Chondrocyte (in vitro differentiated cells): ENCODE results near the gene HNRNPC. TPM values are rescaled to one million over a fixed set of nuclear protein-coding genes. Genes with fewer than 3 reads are reported as not detected.

Experiments
- DNase-seq: peaks from one replicate; pipeline ENCODE4 v3.0.0; 2021; ENCODE audit warnings: mixed read lengths, low spot score
- H3K27ac Mint-ChIP-seq: one replicate; pipeline ENCODE4 v1.8.0; 2021; ENCODE audit warnings: mild to moderate bottlenecking, moderate library complexity, mixed read lengths; ENCODE audit not compliant: unreplicated experiment
- H3K27me3 Mint-ChIP-seq: 2 replicates; pipeline ENCODE4 v1.8.0; 2021; ENCODE audit warnings: low read depth, mixed read lengths
- H3K36me3 Mint-ChIP-seq: 2 replicates; pipeline ENCODE4 v1.8.0; 2021; ENCODE audit warnings: low read depth, mixed read lengths
- H3K4me1 Mint-ChIP-seq: 2 replicates; pipeline ENCODE4 v1.8.0; 2021; ENCODE audit warnings: low read depth, mild to moderate bottlenecking, mixed read lengths
- H3K4me3 Mint-ChIP-seq: one replicate; pipeline ENCODE4 v1.8.0; 2021; ENCODE audit warnings: mild to moderate bottlenecking, moderate library complexity, mixed read lengths; ENCODE audit not compliant: unreplicated experiment
- H3K9me3 Mint-ChIP-seq: 2 replicates; pipeline ENCODE4 v1.8.0; 2021; ENCODE audit warnings: low read depth, mixed read lengths
- total RNA-seq: library from RNA; stranded (reverse); gene quantifications from 3 replicates; pipeline ENCODE4 v1.2.1, GENCODE V29; 2021
- TF ChIP-seq, protein P1 (sequence below): fragments of 200-600 bp; sonication (generic); IDR thresholded peaks from 2 replicates; pipeline ENCODE4 v1.5.0; 2021; ENCODE audit warnings: antibody characterized with exemption, mild to moderate bottlenecking, moderate library complexity

The HNRNPC gene
- total RNA-seq, 1 donor from 2014 or later = 286 TPM

DNA sequence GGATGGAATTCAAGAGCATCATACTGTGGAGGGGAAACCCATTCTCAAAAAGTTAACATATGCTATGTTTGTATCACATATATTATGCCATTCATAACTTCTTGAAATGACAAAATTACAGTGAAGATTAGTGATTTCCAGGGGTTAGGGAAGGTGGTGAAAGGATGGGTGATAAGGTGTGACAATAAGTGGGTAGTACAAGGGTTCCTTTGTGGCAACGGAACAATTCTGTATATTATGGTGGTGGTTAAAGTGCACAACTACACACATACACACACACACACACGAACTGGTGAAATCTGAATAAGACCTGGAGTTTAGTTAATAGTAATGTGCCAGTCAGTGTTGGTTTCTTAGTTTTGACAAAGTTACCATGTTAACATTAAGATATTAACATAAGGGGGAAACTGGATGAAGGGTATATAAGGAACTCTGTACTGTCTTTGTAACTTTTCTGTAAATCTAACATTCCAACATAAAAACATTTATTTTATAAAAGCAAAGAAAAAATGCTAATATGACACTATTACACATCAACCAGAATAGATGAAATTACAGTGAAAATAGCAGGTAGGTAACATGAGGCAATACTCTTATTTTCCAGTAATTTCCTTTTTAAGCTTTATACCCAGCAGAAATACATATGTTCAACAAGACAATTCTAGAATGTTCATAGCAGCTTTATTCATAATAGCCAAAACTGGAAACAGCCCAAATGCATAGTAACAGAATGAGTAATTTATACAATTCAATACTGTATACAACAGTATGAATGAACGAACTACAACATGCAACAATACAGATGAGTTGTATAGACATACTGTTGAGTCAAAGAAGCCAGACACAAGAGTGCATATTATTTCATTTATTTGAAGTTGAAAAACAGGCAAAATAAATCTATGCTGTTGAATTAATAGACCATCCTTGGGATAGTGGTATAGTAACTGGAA is 69.4 kb downstream of the HNRNPC start:
- Mint-ChIP-seq H3K27ac (no peak overlapping the region), H3K4me3 (no peak overlapping the region), H3K9me3 (peaks cover 10% of the 10 kb centered on the region), H3K4me1 (peaks cover 5% of the 10 kb centered on the region), H3K27me3 (no peaks in the 10 kb centered on the region), H3K36me3 (peaks cover 27% of the 10 kb centered on the region)
- TF ChIP-seq, protein P1, sequence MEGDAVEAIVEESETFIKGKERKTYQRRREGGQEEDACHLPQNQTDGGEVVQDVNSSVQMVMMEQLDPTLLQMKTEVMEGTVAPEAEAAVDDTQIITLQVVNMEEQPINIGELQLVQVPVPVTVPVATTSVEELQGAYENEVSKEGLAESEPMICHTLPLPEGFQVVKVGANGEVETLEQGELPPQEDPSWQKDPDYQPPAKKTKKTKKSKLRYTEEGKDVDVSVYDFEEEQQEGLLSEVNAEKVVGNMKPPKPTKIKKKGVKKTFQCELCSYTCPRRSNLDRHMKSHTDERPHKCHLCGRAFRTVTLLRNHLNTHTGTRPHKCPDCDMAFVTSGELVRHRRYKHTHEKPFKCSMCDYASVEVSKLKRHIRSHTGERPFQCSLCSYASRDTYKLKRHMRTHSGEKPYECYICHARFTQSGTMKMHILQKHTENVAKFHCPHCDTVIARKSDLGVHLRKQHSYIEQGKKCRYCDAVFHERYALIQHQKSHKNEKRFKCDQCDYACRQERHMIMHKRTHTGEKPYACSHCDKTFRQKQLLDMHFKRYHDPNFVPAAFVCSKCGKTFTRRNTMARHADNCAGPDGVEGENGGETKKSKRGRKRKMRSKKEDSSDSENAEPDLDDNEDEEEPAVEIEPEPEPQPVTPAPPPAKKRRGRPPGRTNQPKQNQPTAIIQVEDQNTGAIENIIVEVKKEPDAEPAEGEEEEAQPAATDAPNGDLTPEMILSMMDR = no peak
- DNase-seq = no peak

DNA sequence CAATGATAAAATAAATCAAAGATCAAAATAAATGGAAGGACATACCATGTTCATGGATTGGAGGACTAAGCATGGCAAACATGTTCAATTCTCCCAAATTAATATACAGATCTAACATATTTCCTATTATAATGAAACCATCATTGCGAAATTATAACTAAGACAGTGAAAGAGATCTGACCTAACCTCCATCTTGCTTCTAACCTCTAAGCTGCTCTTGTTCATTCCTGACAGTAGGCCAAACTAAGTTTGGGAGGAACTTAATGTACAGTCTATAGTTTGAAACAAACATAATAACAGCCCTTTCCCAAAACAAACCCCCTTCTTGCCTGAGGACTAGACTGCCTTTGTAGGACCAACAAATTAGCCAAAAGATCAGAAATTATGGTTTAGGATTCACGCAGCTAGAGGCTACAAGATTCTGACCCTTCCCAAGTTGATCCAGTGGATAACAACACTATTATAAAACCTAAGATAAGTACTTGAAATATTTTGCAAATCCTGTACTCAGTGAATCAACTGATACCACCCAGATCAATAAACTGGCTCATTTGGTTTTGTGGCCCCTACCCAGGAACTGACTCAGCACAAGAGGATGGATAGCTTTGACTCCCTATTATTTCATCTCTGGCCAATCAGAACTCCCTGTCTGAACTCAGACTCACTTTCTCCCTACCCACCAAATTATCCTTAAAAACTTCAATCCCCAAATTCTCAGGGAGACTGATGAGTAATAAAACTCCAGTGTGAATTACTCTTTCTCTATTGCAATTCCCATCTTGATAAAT is 71.6 kb downstream of the HNRNPC start:
- Mint-ChIP-seq H3K36me3 (peaks cover 7% of the 10 kb centered on the region), H3K27me3 (no peaks in the 10 kb centered on the region), H3K4me3 (no peak overlapping the region), H3K9me3 (peaks cover 10% of the 10 kb centered on the region), H3K27ac (no peak overlapping the region), H3K4me1 (peaks cover 5% of the 10 kb centered on the region)
- no peak for DNase-seq
- TF ChIP-seq, protein P1 = no peak

- H3K4me1 Mint-ChIP-seq = peaks cover 10% of the 10 kb centered on the region
- H3K36me3 Mint-ChIP-seq = peaks cover 1% of the 10 kb centered on the region
- no peak overlapping the region for H3K27ac Mint-ChIP-seq
- H3K4me3 Mint-ChIP-seq = no peak overlapping the region
- peaks cover 10% of the 10 kb centered on the region for H3K9me3 Mint-ChIP-seq
- no peaks in the 10 kb centered on the region for H3K27me3 Mint-ChIP-seq
- no peak for DNase-seq
- TF ChIP-seq, protein P1 = no peak
Measured at GRCh38 chr14:21194597-21194996, 74.6 kb downstream of the HNRNPC start.

DNA sequence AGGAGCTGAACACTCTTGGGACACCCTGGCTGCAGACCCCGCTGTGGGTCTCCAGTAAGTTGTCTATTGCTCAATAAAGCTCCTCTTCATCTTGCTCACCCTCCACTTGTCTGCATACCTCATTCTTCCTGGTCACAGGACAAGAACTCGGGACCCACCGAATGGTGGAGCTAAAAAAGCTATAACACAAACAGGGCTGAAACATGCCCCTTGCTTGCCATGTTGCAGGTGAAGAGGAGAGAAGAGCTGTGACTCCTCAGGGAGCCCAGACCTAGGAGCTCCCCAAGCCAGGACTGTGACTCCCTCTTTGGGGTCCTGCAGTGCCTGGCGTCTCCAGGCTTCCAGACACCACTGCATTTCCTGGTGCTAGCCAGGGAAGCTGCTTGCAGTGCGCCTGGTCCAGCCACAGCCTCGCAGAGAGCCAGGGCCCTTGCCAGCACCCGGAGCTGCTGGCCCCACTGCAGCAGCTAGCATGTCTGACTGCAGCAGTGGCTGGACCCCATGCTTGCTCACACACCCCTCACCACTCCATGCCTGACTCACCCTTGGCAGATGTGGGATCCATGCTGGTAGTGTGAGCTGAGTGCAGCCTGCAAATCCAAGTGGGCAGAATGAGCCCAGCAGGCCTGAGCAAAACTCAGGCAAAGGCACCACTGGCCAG is 76.2 kb downstream of the HNRNPC start:
- TF ChIP-seq, protein P1 = no peak
- no peaks in the 10 kb centered on the region for H3K27me3 Mint-ChIP-seq
- peaks cover 1% of the 10 kb centered on the region for H3K36me3 Mint-ChIP-seq
- DNase-seq = no peak
- H3K4me1 Mint-ChIP-seq = peaks cover 10% of the 10 kb centered on the region
- H3K27ac Mint-ChIP-seq = no peak overlapping the region
- peaks cover 10% of the 10 kb centered on the region for H3K9me3 Mint-ChIP-seq
- H3K4me3 Mint-ChIP-seq = no peak overlapping the region

GRCh38 chr14:21192447-21192822 is 76.8 kb downstream of the HNRNPC start:
- Mint-ChIP-seq H3K27me3 (no peaks in the 10 kb centered on the region), H3K4me3 (peak overlapping the region; percentile 61), H3K4me1 (peaks cover 10% of the 10 kb centered on the region), H3K36me3 (peaks cover 1% of the 10 kb centered on the region), H3K27ac (no peak overlapping the region), H3K9me3 (peaks cover 5% of the 10 kb centered on the region)
- TF ChIP-seq, protein P1 = no peak
- no peak for DNase-seq
